Dermis microvascular lymphatic vessel endothelial cell (primary cell): ENCODE measurements around the gene ATP5MC3. TPM values are rescaled to one million over a fixed set of nuclear protein-coding genes. Genes with fewer than 3 reads are reported as not detected.

ENCODE experiments used
- total RNA-seq: library from RNA; depleted of rRNA; stranded (reverse); fragments of >200 nt; gene quantifications from 2 replicates; pipeline ENCODE4 v1.2.1, GENCODE V29; 2014

ATP5MC3 gene
- total RNA-seq, 1 donor from 2014 or later: 89.9 TPM

Other genes with a start within 250 kb of the ATP5MC3 start
- gene CHN1, start 176.3 kb downstream of the ATP5MC3 start, total RNA-seq: 9.8 and 9.9 TPM in 2 replicates
- 37.6 and 41.1 TPM in 2 replicates for gene ATF2, start 13.5 kb downstream of the ATP5MC3 start, total RNA-seq